ENCODE data around the gene KCNQ1OT1.

DNA sequence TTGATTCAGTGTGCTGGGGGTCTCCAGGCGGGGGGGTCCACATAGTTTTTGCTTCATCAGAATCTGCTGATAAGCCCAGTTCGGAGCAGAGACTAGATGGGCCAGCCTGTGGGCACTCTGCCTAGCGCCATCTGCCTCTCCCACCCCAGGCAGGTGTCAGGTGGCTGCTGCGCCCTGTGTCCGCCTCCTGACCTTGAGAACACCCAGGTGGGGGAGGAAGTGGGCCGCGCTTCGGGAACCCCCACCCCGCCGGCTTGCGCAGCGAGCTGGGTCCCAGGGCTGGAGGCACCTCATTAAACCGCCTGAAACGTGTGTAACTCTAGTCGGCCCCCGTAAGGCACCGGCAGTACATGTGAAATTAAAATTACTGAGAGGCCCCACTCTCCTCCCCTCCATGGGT lies 141.4 kb downstream of the KCNQ1OT1 start:
- TF ChIP-seq, protein P1, sequence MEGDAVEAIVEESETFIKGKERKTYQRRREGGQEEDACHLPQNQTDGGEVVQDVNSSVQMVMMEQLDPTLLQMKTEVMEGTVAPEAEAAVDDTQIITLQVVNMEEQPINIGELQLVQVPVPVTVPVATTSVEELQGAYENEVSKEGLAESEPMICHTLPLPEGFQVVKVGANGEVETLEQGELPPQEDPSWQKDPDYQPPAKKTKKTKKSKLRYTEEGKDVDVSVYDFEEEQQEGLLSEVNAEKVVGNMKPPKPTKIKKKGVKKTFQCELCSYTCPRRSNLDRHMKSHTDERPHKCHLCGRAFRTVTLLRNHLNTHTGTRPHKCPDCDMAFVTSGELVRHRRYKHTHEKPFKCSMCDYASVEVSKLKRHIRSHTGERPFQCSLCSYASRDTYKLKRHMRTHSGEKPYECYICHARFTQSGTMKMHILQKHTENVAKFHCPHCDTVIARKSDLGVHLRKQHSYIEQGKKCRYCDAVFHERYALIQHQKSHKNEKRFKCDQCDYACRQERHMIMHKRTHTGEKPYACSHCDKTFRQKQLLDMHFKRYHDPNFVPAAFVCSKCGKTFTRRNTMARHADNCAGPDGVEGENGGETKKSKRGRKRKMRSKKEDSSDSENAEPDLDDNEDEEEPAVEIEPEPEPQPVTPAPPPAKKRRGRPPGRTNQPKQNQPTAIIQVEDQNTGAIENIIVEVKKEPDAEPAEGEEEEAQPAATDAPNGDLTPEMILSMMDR (IDR thresholded peaks at IDR 0.05 in 4 of 5, conservative IDR thresholded peaks at IDR 0.05 in 1 of 5), result no peak
- no peak for TF ChIP-seq POLR2A (IDR thresholded peaks at IDR 0.05)

All from gastrocnemius medialis (tissue), 4 donors.